ENCODE data around the gene PLAC1.

The PLAC1 gene

DNA sequence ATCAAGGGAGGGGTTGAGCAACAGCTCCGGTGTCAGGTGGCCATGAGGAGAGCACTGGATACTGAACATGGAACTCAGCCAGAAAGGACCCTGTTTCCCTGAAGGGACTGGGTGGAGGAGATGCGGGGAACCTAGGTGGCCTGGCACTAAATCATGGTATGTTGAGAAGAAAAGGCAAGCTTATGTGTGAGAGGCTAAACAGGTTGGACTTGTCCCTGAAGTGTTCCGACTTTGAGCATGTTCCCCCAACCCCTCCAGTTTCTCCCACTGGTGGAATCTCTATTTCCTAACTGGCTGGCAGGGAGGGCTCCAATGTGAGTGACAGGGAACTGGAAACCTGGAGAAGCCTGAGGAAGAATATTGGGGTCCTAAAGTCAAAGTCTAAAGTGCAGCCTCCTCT is 69.5 kb downstream of the PLAC1 start:
- DNase-seq (ENCODE audit: low spot score) = no peak

DNA sequence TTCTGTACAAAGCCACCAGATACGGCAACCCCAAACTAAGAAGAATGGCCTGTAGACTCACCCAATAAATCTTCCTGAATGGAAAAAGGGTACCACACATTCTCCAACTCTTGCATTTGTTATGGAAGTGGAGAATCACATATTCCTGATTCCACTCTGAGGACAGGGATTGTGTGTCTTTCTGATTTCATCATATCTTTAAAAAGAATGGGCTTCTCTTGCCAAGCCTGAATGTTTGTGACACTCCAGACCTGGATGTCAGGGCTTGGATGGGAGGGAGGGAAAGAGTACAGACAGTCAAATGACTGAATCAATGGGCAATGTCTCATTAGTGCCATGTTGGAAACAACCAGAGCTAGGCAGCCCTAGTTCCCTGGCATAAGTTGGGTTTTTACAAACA is 77.4 kb downstream of the PLAC1 start:
- no peak for DNase-seq (ENCODE audit: low spot score)

DNA sequence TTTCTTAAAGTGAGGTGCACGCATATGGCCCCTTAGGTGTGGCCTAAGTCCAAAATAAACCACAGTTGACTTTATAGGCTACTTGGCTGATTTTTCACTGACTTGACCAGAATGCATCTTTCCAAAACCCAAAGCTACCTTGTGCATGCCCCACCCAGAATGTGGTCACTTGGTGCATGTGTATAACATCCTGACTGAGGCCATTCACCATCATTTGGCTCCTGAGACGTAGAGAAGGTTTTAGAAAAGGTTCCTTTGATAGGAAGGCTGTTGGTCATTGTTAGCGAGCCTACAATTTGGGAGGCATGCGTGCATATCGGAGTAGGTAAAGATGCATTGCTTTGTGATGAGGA is 84.6 kb downstream of the PLAC1 start:
- no peak for DNase-seq (ENCODE audit: low spot score)

DNA sequence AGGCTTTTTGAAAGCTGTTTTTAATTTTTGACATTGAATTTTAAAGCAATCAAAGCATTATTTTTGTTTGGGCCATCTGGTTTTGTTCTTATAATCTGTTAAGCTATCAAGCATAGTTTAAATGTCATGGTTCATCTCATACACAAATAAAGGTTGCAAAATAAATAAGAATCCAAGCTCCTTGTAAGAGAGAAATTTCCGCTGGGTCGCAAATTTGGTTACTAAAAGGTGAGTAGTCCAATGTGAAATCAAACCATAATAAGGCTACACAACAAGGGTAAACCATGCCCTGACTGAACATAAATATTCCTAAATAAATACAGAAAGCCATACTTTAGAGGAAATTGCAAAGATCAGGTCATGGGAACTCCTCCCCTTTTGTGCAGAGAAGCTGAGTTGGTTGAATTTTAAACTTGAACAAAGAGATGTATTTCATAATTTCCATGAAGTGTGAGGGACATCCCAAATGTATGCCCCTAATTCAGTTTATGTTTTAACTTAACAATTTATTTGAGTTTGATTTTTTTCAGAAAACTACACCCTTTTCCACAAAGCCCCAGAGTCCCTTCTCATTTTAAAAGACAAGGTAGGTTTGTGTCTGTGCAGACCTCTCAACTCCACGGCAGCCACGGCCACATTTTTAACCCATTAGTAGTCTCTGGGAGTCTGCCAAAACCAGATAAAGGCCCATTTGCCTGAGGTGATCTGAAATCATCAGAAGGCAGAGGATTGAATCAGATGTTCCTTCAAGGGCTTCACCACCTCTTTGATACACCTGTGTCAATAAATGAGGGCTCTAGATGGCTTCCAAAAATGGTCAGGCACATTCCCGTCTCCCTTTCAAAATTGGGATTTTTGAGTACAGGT is 85.2 kb downstream of the PLAC1 start:
- DNase-seq (ENCODE audit: low spot score) = no peak

DNA sequence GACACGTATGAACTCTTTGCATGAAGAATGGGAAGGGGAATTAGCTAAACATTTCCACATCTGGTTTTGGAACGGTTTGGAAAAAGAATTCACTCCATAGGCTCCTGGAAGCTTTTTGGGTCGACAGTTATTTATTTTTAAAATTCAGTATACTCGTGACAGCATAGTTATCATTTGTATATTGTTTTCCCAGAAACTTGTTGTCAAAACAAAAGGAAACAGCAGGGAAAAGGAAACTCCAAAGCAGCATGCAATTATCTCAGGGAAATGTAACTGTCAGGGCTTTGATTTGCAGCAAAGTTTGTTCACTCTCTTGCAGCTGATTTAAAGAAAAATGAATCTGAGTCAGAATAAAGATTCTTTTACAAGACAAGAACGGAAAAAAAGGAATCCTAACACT is 86.5 kb downstream of the PLAC1 start:
- DNase-seq (ENCODE audit: low spot score) = no peak

DNA sequence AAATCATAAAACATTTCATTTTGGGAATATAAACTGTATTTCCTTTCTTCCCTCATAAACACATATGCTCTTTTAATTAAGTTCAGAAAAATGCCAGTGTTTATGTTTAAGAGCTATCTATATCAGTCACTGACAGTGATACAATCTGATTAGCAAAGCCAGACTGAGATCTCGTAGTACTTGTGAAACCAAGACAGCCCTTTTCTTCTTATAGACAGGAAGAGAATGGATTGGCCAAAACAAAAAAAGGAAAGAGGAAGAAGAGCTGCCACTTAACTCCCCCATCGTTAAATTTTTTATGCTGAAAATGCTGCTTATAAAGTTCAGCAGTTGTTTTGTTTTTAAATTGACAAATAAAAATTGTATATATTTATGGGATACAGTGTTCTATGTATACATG is 87.4 kb downstream of the PLAC1 start:
- DNase-seq (ENCODE audit: low spot score) = no peak

DNA sequence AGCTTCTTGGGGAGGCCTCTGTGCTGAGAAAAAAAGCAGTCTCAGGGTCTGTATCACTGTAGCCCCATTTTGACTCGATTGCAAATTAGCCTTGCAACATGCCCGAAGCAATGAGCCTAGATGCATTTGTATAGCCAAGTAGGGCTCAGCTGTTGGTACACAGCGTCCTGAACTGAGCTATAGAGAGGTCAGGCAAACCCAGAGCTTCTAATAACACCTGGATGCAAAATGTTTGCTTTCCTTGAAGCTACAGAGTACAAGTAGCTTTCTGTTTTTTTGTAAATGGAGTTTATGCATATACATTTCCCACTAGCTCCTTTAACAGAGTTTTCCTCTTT is 87.8 kb downstream of the PLAC1 start:
- DNase-seq (ENCODE audit: low spot score) = no peak

DNA sequence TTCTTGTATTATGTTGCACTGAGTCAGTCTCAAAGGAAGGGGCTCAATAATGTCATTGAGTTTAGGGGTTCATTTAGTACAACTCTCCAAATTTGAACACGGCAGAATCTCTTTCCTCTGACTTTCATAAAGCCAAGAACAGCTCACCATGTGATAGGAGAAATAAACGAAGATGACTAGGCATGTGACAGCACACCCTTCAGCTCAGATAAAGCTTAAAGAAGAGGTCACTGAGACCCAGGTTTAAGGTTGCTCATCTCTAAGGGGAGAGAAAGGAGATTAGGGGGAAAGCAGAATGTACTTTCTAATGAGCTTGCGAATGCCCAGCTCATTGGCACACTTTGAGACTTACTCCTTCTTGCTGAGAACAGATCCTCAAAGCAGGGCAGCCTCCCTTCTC is 89.0 kb downstream of the PLAC1 start:
- DNase-seq (ENCODE audit: low spot score) = no peak

DNA sequence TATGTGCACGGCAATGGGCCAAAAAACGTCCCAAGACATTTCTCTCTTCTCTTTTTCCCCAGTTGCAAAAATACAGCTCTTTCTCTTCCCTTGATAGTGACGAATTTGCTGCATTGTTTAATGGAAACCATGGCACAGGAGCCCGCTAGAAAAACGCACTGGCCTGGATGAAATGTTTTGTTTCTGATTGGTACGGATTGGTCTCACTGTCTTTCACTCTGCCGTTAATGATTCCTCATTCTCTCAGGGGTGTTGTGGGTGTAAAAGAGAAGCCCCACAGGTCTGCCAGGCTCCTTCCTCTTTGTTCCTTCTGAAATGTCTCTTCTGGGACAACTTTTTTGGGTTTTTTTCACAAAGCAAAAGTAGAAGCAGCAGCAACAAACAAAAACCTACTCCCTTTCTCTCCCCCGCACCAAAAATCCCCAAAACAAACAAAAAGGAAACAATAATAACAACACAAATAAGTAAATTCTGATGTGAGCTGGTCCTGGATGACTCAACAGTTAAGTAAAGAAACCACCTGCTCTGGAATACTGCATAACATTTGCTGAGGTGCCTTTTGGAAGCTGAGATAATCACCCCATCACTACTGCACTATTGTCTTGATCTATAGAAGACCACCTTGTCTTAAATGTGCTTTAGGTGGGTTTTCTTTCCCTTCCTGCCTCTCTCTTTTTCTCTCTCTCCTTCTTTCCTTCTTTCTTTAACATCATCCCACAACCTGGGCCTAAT is 89.8 kb downstream of the PLAC1 start:
- DNase-seq (ENCODE audit: low spot score) = no peak

DNA sequence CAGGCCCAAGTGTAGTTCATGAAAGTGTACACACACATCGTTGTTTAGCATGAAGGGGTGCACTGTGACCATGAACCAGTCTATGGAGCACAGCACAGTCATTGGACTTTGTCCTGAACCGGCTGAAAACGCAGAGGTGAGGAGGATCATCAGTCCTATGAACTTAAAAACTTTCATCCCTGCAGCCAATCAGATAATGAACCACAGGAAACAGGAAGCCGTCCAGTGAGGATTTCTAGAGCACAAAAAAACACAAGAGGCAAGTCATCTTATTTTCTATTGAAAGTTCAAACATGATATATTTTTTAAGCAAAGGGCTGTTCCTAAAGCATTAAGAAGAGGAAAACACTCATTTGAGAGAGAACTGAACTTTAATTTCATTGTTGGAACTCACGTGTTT is 91.8 kb downstream of the PLAC1 start:
- DNase-seq (ENCODE audit: low spot score) = no peak

DNA sequence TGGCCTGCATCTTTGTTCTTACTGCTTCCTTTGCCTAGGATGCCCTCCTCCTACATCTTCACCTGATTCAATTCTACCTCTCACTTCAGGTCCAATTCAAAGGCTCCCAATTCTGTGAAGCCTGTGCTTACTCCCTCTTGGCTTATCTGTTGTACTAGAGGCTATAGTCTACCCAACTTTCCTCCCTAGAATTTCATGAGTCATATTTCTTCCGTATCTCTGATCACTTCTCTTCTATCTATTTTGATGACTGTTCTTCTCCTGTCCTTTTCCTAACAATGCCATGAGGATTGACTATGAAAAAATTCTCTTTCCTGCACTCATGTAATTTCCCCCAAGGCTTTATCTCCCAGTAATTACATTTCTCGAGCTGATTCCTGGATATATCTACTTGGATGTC is 96.3 kb downstream of the PLAC1 start:
- DNase-seq (ENCODE audit: low spot score) = no peak

DNA sequence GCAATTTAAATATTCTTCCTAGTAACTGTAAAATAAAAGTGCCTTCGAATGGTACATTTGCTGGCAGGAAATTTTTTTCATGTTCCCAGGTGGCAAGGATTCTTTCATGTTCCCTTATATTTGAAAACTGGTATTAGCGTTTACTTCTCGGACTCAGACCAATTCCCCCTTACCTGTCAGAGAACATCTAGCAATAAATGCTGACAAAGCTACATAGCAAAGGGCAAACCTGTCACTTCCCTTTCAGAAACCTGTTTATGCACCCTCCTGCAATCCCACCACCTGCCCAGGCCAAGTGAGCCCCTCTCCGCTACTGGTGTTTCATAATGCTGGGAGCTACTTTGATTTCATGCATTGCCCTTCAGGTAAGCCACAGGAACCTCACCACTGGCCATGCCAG is 100.1 kb downstream of the PLAC1 start:
- no peak for DNase-seq (ENCODE audit: low spot score)

DNA sequence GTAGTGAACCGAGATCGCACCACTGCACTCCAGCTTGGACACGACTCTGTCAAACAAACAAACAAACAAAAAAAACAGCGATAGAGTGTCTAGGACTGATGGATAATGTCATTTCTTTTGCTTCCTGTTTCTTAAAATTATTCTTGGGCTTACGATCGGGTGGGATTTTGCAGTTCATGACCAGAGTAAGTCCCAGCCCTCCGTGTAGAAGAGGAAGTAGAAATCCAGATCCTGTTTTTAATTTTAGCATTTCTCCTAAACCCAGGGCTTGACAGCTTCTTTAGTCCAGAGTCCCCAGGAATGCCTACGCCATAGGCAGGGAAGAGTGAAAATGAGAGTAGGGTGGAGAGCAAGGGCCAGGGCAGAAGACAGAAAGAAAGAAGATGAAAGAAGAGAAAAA is 104.0 kb downstream of the PLAC1 start:
- DNase-seq (ENCODE audit: low spot score) = no peak

DNA sequence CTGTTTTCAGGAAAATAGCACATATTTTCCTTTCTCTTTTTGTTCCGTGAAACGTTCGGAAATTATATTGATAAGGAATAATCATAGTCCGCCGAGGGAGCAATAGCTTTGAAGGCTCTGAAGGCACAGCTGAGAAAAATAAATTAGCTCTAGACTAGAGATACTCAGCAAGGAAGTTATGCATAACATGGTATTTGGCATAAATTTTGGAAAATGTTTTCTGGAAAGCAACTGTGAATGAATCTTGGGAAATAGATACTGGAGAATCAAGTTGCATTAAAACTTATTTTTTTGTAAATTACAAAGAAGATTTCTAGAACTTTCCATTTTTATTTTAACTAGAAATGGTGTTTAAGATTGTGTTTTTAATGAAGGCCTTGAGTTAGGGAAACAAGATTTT is 105.9 kb downstream of the PLAC1 start:
- DNase-seq (ENCODE audit: low spot score) = no peak

DNA sequence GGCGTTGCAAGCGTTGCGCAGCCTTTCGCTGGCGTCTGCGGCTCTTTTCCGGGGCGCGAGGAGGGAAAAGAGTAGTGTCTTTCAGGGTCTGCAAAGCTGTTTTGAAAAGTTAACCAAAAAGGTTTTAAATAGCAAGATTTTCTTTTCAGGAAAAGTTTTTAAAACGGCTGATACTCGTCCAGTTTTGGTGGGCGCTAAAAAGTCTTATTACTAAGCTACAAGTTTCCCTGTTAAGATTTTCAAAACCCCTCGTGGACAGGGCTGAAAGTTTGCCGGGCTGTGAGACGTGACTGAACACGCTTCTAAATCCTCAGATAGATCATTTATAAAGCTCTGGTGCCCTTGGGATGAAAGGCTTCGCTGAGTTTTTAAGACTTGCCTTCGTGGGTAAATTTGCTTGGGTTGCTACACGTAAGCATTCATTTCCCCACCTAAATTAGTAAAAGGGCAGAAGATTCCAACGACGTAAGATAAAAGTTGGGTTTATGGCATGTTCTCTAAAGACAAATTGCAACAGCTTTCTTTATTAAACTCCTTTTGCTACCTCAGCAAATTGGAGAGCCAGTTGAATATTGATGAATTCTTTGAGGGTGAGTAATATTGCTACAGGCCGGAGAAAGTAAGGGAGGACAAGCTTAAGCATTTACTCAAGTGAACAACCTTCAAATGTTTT is 106.8 kb downstream of the PLAC1 start:
- no peak for DNase-seq (ENCODE audit: low spot score)

DNA sequence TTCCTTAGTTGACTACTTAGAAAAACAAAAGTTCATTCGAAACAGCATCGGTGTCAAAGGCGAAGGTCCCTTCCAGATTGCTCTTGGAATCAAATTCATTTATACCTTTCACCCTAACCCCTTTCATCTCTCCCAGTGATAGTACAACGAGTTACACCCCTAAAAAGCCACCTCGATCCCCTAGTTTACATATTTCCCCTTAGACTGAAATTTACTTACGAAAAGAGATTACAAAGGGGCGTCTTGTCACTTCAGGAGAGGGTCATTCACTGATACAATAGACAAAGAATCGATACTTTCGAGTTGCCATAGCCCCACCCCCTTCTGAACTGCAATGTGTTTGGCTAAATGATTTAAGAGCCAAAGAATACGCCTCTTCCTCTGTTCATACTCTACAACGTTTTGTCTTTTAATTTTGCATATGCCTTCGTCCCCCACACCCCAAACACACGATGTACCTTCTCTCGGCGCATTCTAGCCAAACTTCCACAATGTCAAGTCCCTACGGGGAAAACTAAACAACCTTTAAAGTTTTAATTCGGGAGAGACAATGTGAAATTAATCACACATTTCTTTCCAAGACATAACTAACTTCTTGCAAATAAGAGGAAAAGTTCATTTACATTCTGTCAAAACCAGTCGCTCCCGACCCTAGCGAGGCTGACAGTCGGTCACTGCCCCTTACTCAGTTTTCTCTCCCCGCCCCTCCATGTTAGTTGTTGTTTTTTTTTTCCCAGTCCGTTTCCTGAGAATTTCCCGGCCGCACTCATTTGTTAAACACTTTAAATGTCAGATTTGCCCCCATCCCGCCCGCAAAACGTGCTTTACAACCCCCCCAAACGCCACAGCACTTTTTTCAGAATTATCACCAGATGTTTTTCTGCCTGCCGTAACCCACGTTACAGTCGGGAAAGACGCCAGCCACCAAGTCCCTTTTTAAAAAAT is 109.7 kb downstream of the PLAC1 start:
- DNase-seq (ENCODE audit: low spot score) = no peak

DNA sequence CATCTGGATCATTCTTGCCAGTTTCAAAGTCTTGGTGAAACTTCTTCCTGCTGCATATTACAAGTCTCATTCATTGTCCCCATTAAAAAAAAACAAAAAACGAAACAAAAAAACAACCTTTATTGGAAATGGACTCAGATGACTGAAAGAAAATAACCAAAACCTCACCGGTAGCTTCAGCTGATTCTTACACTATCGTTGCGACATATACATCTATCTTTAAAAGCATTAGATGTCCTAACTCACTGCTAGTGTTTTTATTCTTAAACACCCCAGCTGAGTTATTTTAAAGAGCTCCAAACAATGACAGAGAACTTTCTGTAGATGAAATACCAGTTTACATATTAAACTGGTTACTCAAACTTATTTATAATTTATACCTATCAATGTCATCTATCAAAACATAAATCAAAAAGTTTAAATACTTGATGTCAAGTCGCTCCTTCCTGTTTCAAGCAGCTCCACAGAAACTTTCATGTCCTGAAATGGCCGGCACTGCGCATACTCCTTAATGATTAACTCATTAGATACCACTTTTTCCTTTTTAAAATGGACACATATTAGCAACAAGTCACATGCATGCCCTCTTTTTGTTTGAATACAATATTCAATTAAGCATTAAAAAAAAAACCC is 111.1 kb downstream of the PLAC1 start:
- DNase-seq (ENCODE audit: low spot score) = no peak

DNA sequence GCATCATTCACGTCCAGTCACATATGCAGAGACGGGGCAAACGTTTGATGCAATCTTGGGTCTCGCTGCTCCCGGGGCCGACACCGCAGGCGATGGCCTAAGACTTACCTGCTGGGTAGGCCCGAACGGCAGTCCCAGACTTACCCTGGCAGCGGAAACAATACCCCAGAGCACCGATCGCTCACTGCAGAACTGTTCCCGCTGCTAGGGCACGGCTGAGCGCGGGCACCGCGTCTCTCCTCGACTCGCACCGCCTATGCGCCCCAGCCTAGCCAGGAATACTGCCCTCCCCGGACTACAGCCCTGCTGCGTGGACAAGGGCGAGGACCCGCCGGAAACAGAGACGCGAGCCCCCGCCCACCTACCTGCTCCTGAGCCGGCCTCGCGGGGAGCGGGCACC is 112.1 kb downstream of the PLAC1 start:
- DNase-seq (ENCODE audit: low spot score) = no peak

DNA sequence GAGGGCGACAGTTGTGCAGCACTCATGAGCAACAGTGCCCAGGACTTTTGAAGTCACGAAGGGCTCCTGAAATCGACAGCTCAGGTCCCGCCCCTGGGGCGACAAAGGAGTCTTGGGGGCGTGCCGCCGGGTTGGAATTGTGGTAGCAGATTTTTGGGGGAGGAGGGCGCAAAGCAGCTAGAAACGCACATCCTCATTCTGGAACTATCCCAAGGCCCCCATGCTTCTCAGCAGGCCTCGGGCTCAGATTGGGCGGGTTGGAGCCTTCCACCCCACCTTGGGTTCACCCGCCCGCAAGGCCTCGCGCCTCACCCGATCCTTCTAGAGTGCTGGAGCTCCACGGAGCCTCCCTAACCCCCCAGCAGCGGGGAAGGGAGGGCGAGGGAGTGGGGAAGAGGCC is 112.8 kb downstream of the PLAC1 start:
- DNase-seq (ENCODE audit: low spot score) = no peak

DNA sequence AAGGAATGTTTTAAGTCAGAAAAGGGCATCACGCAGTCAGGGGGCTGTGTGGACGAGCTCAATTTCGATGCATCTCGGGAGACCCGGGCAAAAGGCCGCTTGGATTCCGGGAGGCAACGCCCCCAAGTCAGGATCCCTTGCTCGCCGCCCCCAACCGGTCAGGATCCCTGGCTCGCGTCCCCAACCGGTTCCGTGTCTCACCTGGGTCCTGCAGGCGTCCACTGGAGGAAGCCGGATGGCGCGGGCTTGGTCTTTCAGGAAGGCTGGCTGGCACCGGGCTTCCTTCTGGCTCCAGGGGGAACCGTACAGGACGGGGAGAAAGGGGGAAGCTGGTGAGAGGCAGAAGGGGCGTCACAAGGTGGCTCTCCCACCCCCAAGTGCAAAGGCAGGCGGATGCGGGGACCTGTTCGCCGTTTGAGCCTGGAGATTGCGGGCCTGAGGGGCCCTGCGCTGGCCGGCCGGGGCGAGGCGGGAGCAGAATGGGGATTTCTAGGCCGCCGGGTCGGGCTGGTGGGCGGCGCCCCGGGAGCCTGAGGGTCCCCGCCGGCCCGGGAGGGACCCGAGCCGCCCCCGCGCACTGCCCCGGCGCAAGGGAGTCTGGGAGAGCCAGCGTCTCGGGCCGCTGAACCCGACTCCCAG is 113.6 kb downstream of the PLAC1 start:
- DNase-seq (ENCODE audit: low spot score) = no peak

DNA sequence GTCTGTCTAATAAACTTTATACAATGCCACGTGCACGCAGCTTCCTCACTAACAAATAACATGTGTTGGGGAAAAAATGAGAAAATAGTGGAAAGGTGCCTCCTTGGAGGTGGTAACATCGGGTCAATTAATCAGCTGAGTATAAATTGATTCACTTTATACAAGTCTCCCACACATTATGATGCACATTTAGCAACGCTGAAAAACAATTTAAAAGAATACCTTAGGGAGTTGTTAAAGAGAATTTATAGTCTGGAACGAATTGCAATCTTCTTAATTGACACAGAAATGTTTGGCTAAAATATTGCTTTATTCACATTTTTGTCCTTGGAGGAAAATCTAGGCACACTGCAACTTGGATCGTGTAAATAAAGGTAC is 114.1 kb downstream of the PLAC1 start:
- DNase-seq (ENCODE audit: low spot score) = no peak
